ENCODE data around the gene BYSL. TPM values are rescaled to one million over a fixed set of nuclear protein-coding genes. Genes with fewer than 3 reads are reported as not detected.
A peak's percentile ranks its signal among the peaks of the same experiment; 100 is the strongest.

Gene BYSL
- total and polyA plus RNA-seq, 9 of the 15 experiments (the other 6 are each of a cell fraction or from before 2014, with no cell fraction given): 22.2 to 92.3 (median 53.4) TPM

GRCh38 chr6:41942067-41942851, 21.0 kb downstream of the BYSL start (continued):
- TF ChIP-seq TOE1 (IDR thresholded peaks at IDR 0.05; ENCODE audit: borderline replicate concordance) (0 out of 2 replicates have a peak, but pooled peaks have one; percentile 25), TOE1 (CRISPR knock-in tag; IDR thresholded peaks at IDR 0.05; ENCODE audit: borderline replicate concordance, low read depth) (no peak), C11orf30 (IDR thresholded peaks at IDR 0.05; ENCODE audit: low read depth) (peak; percentile 78), POLR2AphosphoS5 (IDR thresholded peaks at IDR 0.05; ENCODE audit: control insufficient read depth, insufficient read depth, low read depth, low read length) (0 out of 2 replicates have a peak, but pooled peaks have one; percentile 5), ZNF407 (IDR thresholded peaks at IDR 0.05; ENCODE audit: low read depth) (no peak), ZNF511 (CRISPR knock-in tag; IDR thresholded peaks at IDR 0.05) (peak; percentile 50; the same call in 1 of the 2 replicates), MBD1 (CRISPR knock-in tag; IDR thresholded peaks at IDR 0.05) (no peak), THRAP3 (IDR thresholded peaks at IDR 0.05; ENCODE audit: borderline replicate concordance) (peak; percentile 46; the same call in 1 of the 2 replicates), ERF (CRISPR knock-in tag; IDR thresholded peaks at IDR 0.05) (no peak), YY1 (IDR thresholded peaks at IDR 0.05; ENCODE audit: borderline replicate concordance in 1 of 3, control insufficient read depth in 1 of 3, extremely low read depth in 1 of 3, insufficient read depth in 3 of 3, insufficient read length in 1 of 3, insufficient replicate concordance in 2 of 3, low read depth in 1 of 3, low read length in 2 of 3) (peak in 1 of 3 experiments; percentile 5)
